HG03342 (cell line): ENCODE data around the gene PWP1.

Source experiments
- ATAC-seq: cut with Tn5 transposase; IDR thresholded peaks from one replicate; pipeline ENCODE4 v1.9.1; 2021; ENCODE audit warnings: mild to moderate bottlenecking, moderate library complexity; ENCODE audit not compliant: unreplicated experiment

Gene PWP1

DNA sequence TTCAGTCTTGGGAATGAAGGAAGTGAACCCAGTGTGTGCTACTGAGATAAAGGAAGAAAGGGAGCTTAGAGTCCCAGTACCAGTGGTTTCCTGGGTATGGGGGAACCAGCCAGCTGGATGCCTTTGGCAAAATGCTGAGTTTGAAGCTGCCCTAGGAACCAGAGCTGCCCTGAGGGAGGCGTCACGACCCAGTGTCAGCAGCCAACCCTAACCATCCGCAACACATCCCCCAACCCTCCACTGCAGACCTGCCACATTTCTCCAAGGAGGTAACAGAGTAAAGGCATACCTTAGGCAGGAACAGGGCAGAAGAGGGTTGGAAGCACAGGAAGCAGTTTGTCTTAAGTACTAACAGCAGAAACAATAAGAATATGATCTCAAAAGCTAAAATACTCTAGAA lies 46.8 kb downstream of the PWP1 start:
- ATAC-seq = no peak

DNA sequence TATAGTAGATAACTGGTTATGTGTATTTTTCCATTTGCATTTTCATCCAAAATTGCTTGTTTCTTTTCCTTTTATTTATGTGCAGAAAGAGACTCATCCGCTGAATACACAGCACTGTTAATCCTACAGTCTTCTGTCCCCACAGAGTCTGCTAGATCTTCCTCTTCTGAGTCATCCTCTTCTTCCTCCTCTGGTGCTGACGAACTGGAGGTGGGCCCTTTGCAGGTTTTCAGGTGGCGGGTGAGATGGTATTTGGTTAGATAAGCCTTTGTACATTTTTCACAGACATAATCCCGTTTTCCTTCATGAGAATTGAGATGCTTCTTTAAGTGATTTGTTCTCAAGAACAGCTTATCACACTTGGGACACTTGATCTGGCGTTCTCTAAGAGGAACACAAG lies 48.5 kb downstream of the PWP1 start:
- no peak for ATAC-seq

DNA sequence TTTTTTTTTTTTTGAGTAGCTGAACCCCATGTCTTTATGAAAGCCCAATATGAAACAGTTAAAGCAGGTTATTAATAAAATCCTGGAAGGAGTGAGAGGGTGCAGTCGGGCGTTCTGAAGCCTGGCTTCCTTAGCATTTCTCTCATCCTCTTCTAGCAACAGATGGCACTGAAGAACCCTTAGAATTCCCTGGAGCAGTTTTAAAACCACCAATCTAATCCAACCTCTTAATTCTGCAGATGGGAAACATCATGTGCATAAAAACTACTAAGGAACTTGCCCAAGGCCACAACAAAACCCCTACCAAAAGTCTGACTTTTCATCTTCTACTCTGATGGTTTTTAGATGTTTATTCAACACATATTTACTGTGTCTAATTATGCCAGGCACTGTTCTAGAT lies 50.2 kb downstream of the PWP1 start:
- ATAC-seq = no peak

DNA sequence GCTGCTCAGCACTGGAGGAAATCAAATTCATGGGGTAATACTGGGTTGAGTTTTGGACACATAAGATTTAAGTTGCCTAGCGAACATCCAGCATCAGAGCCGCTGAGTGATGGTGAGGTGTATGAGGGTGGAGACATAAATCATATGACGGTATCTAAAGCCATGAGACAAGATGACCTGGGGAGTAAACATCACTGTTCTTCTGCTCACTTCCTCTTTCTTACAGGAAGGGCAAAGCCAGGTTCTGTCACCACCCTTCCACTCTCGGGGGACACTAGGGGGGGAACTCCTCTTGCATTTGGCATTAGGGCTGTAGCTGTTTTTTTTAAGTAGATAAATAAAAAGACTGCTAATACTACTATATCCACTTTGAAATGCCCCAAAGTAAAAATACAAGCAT lies 51.3 kb downstream of the PWP1 start:
- peak; percentile 99 for ATAC-seq

DNA sequence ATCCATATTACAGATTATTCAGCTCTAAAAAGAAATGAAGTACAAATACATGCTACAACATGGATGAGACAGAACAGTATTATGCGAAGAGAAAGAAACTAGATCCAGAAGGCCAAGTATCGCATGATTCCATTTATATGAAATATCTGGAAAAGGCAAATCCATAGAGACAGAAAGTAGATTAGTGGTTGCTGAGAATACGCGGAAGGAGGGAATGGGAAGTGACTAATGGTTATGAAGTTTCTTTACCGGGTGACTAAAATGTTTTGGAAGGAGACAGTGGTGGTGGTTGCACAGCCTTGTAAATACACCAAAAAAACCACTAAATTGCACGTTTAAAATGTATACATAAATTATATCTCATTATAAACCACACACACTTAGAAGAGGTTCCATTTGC lies 62.9 kb downstream of the PWP1 start:
- ATAC-seq = no peak

DNA sequence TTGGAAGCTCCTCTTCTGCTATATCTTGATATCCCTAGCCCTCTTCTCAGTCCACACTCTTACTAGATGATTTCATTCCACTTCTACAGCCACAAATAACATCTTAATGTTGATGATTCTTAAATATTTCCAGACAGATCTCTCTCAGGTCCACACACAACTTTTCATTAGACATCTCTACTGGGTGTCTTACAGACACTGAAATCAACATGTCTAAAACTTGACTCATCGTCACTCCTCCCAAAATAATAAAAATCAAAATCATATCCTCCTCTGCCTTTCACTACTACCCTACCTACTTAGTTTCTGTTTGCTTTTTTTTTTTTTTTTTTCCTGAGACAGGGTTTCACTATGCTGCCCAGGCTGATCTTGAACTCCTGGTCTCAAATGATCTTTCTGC lies 63.5 kb downstream of the PWP1 start:
- ATAC-seq = no peak

DNA sequence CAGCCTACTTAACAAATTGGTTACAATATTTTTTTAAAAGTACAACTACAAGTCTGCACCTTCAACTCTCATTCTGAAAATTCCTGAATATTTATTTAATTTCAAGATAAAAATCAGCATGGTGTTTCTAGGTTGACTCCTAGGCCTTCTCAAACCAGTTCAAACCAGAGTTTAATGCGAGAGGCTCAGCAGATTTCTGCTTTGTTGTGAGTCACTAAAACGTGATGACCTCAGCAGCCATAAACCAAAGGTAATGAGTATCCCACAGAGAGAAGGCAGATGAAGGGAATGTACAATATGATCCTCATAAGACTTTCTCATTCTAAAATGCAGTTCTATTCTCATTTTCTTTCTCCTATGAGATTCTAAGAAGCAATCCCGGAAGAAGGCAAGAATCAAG lies 73.8 kb downstream of the PWP1 start:
- ATAC-seq = no peak

DNA sequence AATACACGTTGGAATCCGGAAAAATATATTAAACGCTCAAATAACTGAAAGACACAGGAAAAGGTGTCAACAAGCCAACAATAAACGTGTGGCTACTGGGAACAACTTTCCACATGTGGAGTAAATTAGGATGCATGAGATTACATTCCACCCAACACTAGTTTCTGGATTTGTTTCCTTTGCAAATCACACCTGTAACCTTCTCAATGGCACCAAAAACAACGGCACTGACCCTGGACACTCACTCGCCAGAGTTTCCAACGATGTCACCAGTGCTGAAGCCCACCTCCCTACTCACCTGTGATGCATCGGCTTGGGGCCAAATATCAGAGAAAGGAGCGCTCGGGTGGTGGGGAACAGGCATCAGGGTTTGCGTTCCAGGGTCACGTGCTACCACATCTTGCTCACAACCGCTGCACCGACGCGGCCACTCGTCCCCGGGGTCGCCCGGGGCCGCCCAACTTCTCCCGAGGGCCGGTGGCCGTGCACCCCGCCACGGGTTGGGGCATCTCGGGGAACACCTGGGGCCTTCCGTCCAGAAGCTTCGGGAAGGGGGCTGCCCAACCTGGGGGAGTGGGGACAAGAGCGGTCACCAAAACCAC lies 74.7 kb downstream of the PWP1 start:
- ATAC-seq = peak; percentile 19

DNA sequence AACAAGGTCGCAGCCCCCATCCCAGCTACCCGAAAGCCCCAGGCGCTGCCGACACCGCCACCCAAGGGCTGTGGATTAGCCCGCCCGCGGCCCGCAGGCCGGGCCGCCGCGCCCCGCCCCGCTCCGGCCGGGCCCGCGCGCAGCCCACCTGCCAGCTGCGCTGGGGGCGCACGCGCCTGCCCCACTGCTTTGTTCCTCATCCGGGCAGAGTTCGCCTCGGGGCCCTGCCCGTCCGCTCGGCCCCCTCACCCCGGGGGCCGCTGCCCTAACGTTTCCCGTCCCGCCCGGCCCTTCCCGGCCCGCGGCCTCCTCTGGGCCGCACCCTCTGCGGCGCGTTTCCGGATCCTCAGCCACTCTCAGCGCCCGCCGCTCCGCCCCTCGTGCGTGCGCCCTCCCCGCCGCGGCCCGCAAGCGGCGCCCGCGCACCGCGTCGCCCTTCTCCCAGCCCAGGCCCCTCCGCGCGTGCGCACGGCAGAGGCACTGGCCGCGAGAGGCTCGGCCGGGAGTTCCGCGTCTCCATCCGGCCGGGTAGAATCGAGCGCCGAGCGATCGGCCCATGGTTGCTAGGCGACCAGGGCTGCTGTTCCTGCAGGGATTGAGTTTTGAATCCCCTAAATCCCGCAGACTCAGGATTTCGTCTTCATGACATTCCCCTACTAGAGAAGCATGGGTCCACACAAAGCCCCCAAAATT lies 75.4 kb downstream of the PWP1 start, which contains the start of gene PRDM4:
PRDM4 (minus strand) TSS at position 329 of the 693 bp plus-strand sequence. CDS start 622 bp downstream, outside the sequence.
- ATAC-seq = peak; percentile 93

DNA sequence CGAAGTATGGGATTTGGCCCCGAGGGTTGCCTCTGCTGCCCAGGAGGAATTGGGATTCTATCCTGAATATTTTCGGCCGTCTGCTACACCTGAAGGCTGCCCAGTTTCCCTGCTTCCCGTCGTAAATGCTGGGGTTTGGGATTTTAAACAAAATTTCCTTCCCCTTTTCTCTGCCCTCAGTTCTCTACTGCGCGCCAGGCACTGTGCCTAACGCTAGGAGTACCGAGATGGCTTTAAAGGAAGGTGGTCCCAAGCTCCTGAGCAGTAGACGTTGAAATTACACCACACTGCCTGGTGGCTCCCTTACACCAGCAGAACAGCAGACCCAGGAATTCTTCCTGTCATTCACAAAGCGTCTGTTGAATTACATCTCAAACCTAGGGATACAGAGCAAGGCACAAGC lies 75.9 kb downstream of the PWP1 start:
- no peak for ATAC-seq
